ENCODE results near the gene HSD17B4. TPM values are rescaled to one million over a fixed set of nuclear protein-coding genes. Genes with fewer than 3 reads are reported as not detected.

The HSD17B4 gene
- total RNA-seq, 1 experiment from 2014 or later = 269 TPM

DNA sequence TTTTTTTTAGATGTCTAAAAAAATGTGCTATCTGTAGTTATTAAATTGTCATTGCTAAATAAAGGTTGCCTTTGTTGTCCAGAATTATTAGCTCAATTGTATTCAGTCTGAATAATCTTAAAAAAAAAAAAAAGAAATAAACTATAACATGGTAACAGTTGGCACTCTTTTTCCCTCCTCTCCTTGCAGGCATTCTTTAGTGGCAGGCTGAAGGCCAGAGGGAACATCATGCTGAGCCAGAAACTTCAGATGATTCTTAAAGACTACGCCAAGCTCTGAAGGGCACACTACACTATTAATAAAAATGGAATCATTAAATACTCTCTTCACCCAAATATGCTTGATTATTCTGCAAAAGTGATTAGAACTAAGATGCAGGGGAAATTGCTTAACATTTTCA lies 89.4 kb downstream of the HSD17B4 start:
- H3K9me3 Mint-ChIP-seq = no peaks in the 10 kb centered on the region
- no peaks in the 10 kb centered on the region for H3K4me1 ChIP-seq (ENCODE audit: insufficient read depth, low read length)
- no peak overlapping the region for H2BK15ac ChIP-seq (ENCODE audit: low read depth, low read length)
- H3K4me1 Mint-ChIP-seq = peaks cover 5 to 16% of the 10 kb centered on the region in 2 experiments; a peak in 2 of 4 replicates
- H3K9ac ChIP-seq (ENCODE audit: extremely low read depth, insufficient read length, low read length) = no peak overlapping the region
- no peak overlapping the region for H4K8ac ChIP-seq (replicated peaks; ENCODE audit: insufficient read length, low read depth, low read length)
- H3K27me3 ChIP-seq (ENCODE audit: insufficient read depth, low read length) = no peaks in the 10 kb centered on the region
- H2AFZ ChIP-seq (ENCODE audit: low read length) = no peak overlapping the region
- H3K9me3 ChIP-seq (ENCODE audit: control insufficient read depth, low read depth, low read length) = no peaks in the 10 kb centered on the region
- no peaks in the 10 kb centered on the region for H4K20me1 ChIP-seq (ENCODE audit: control insufficient read depth, insufficient read depth, insufficient read length)
- H3K23ac ChIP-seq (ENCODE audit: insufficient read length, low read depth, low read length) = no peak overlapping the region
- no peak overlapping the region for H2BK5ac ChIP-seq (ENCODE audit: insufficient read length, low read length)
- no peak overlapping the region; a peak in 1 of 7 replicates for H3K27ac Mint-ChIP-seq
- H2BK120ac ChIP-seq (ENCODE audit: low read depth, low read length, poor library complexity, severe bottlenecking) = no peak overlapping the region
- H3K18ac ChIP-seq (ENCODE audit: insufficient read length, low read depth, low read length) = no peak overlapping the region
- WGBS (ENCODE audit: extremely low coverage, insufficient read length, low lambda C conversion rate) = no CpG with 5 or more reads among the region's 1 CpG
- no peak overlapping the region for H2AK5ac ChIP-seq (ENCODE audit: insufficient read length, low read length)
- no peaks in the 10 kb centered on the region for H3K79me1 ChIP-seq (ENCODE audit: insufficient read depth, low read depth, low read length, poor library complexity, severe bottlenecking)
- H4K91ac ChIP-seq (ENCODE audit: insufficient read length, low read depth, low read length) = no peak overlapping the region
- no peaks in the 10 kb centered on the region for H3K79me2 ChIP-seq (ENCODE audit: insufficient read depth, low read length)
- no peak overlapping the region for H3K56ac ChIP-seq (ENCODE audit: insufficient read length, low read depth, low read length)
- no peak overlapping the region for H4K5ac ChIP-seq (ENCODE audit: insufficient read length, low read depth, low read length)
- H3K14ac ChIP-seq (ENCODE audit: insufficient read depth, low read length) = no peak overlapping the region
- TF ChIP-seq, protein P1, sequence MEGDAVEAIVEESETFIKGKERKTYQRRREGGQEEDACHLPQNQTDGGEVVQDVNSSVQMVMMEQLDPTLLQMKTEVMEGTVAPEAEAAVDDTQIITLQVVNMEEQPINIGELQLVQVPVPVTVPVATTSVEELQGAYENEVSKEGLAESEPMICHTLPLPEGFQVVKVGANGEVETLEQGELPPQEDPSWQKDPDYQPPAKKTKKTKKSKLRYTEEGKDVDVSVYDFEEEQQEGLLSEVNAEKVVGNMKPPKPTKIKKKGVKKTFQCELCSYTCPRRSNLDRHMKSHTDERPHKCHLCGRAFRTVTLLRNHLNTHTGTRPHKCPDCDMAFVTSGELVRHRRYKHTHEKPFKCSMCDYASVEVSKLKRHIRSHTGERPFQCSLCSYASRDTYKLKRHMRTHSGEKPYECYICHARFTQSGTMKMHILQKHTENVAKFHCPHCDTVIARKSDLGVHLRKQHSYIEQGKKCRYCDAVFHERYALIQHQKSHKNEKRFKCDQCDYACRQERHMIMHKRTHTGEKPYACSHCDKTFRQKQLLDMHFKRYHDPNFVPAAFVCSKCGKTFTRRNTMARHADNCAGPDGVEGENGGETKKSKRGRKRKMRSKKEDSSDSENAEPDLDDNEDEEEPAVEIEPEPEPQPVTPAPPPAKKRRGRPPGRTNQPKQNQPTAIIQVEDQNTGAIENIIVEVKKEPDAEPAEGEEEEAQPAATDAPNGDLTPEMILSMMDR (conservative IDR thresholded peaks at IDR 0.05) = no peak
- H2BK12ac ChIP-seq (ENCODE audit: insufficient read length, low read depth, low read length) = no peak overlapping the region
- no peak overlapping the region for H3T11ph ChIP-seq (ENCODE audit: low read length)
- no peak overlapping the region for H3K27ac ChIP-seq (ENCODE audit: insufficient read length, low read depth, low read length)
- H3K23me2 ChIP-seq (ENCODE audit: insufficient read length, low read depth, low read length, poor library complexity, severe bottlenecking) = no peaks in the 10 kb centered on the region
- H3K4me3 Mint-ChIP-seq = no peak overlapping the region
- no peak overlapping the region for H3K4me2 ChIP-seq (ENCODE audit: insufficient read depth, insufficient read length, low read length)
- peaks cover 10 to 42% (median 33%) of the 10 kb centered on the region in 3 experiments; a peak in 6 of 7 replicates for H3K36me3 Mint-ChIP-seq (ENCODE audit: insufficient read depth in 1 of 3, low read depth in 3 of 3)
- no peak overlapping the region for H2BK20ac ChIP-seq (ENCODE audit: low read depth, low read length, poor library complexity, severe bottlenecking)
- DNase-seq = no peak
- H3K27me3 Mint-ChIP-seq (ENCODE audit: low read depth) = no peaks in the 10 kb centered on the region
- no peak overlapping the region for H3K4ac ChIP-seq (ENCODE audit: low read depth, low read length)

Data from H9 (cell line).